Neural cell (in vitro differentiated cells): Measurements from ENCODE around the gene TMEM11.

Source experiments
- EP300 ChIP-seq: fragments of 450-650 bp; conservative IDR thresholded peaks from 2 replicates; pipeline ENCODE4 v1.6.1; 2014; ENCODE audit warnings: antibody characterized with exemption, mild to moderate bottlenecking, moderate library complexity; ENCODE audit not compliant: poor library complexity, severe bottlenecking
- EZH2 ChIP-seq: fragments of 200-600, 300-800 bp; shearing (Covaris generic), sonication (generic); IDR thresholded peaks from 2 replicates; pipeline ENCODE4 v1.6.1; 2014; ENCODE audit warnings: antibody characterized with exemption, low read length, borderline replicate concordance, mild to moderate bottlenecking; ENCODE audit not compliant: insufficient read depth, poor library complexity, severe bottlenecking
- POLR2AphosphoS5 ChIP-seq: IDR thresholded peaks from 2 replicates; pipeline ENCODE4 v1.6.1; 2012
- TF ChIP-seq, protein P1 (sequence below): IDR thresholded peaks from 2 replicates; pipeline ENCODE4 v1.6.1; 2012; ENCODE audit warnings: borderline replicate concordance

DNA sequence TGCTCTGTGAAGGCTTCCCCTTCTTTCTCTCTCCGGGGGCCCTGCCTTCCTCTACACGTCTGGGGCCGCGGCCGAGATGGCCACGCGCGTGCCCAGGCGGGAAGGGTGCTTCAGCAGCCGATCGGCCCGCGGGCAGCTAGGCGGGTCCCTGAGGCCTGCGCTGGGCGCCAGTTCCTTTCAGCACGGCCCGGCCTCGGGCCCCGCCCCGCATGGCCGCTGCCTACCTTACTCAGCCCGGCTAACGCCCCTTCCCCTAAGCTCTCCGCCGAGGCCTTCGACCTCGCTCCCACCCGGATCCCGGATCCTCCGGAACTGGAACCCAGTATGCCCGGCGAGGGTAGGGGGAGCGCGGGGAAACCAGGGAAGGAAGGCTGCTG is 335 bp downstream of the TMEM11 start:
- TF ChIP-seq EP300: no peak
- TF ChIP-seq, protein P1, sequence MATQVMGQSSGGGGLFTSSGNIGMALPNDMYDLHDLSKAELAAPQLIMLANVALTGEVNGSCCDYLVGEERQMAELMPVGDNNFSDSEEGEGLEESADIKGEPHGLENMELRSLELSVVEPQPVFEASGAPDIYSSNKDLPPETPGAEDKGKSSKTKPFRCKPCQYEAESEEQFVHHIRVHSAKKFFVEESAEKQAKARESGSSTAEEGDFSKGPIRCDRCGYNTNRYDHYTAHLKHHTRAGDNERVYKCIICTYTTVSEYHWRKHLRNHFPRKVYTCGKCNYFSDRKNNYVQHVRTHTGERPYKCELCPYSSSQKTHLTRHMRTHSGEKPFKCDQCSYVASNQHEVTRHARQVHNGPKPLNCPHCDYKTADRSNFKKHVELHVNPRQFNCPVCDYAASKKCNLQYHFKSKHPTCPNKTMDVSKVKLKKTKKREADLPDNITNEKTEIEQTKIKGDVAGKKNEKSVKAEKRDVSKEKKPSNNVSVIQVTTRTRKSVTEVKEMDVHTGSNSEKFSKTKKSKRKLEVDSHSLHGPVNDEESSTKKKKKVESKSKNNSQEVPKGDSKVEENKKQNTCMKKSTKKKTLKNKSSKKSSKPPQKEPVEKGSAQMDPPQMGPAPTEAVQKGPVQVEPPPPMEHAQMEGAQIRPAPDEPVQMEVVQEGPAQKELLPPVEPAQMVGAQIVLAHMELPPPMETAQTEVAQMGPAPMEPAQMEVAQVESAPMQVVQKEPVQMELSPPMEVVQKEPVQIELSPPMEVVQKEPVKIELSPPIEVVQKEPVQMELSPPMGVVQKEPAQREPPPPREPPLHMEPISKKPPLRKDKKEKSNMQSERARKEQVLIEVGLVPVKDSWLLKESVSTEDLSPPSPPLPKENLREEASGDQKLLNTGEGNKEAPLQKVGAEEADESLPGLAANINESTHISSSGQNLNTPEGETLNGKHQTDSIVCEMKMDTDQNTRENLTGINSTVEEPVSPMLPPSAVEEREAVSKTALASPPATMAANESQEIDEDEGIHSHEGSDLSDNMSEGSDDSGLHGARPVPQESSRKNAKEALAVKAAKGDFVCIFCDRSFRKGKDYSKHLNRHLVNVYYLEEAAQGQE: no peak
- TF ChIP-seq EZH2: no peak
- TF ChIP-seq POLR2AphosphoS5: no peak
